Endothelial cell (in vitro differentiated cells): Measurements from ENCODE around the gene ANGPTL5. TPM values are rescaled to one million over a fixed set of nuclear protein-coding genes. Genes with fewer than 3 reads are reported as not detected.
"Not testable (repeated sequence)": the region's sequence is repeated elsewhere in the genome, so short reads cannot be mapped to it uniquely, and the experiment has no call there.

Experiments
- DNase-seq: peaks from one replicate; pipeline ENCODE4 v3.0.0; 2021; ENCODE audit warnings: low spot score
- H3K27ac Mint-ChIP-seq: one replicate; pipeline ENCODE4 v1.8.0; 2021; ENCODE audit warnings: mixed read lengths, inconsistent platforms; ENCODE audit not compliant: unreplicated experiment
- H3K27me3 Mint-ChIP-seq: one replicate; pipeline ENCODE4 v1.8.0; 2021; ENCODE audit warnings: mild to moderate bottlenecking, moderate library complexity, mixed read lengths, inconsistent platforms; ENCODE audit not compliant: unreplicated experiment
- H3K36me3 Mint-ChIP-seq: one replicate; pipeline ENCODE4 v1.8.0; 2021; ENCODE audit warnings: mild to moderate bottlenecking, low read depth, mixed read lengths, inconsistent platforms; ENCODE audit not compliant: unreplicated experiment
- H3K4me1 Mint-ChIP-seq: one replicate; pipeline ENCODE4 v1.8.0; 2021; ENCODE audit warnings: mild to moderate bottlenecking, mixed read lengths, inconsistent platforms; ENCODE audit not compliant: unreplicated experiment
- H3K4me3 Mint-ChIP-seq: one replicate; pipeline ENCODE4 v1.8.0; 2021; ENCODE audit warnings: mild to moderate bottlenecking, mixed read lengths, inconsistent platforms; ENCODE audit not compliant: unreplicated experiment
- H3K9me3 Mint-ChIP-seq: one replicate; pipeline ENCODE4 v1.8.0; 2021; ENCODE audit warnings: mixed read lengths, inconsistent platforms; ENCODE audit not compliant: unreplicated experiment
- total RNA-seq: library from RNA; stranded (reverse); fragmentation: NEBNext Ultra II Directional; extraction: Animal tissue kit (Norgen Biotek cat#: 25700); gene quantifications from one replicate; pipeline ENCODE4 v1.2.1, GENCODE V29; 2021; ENCODE audit not compliant: unreplicated experiment
- TF ChIP-seq, protein P1 (sequence below): fragments of 200-600 bp; sonication (generic); IDR thresholded peaks from one replicate; pipeline ENCODE4 v1.5.0; 2021; ENCODE audit warnings: antibody characterized with exemption; ENCODE audit not compliant: unreplicated experiment

ANGPTL5 gene
- total RNA-seq, 1 donor from 2014 or later = not detected

DNA sequence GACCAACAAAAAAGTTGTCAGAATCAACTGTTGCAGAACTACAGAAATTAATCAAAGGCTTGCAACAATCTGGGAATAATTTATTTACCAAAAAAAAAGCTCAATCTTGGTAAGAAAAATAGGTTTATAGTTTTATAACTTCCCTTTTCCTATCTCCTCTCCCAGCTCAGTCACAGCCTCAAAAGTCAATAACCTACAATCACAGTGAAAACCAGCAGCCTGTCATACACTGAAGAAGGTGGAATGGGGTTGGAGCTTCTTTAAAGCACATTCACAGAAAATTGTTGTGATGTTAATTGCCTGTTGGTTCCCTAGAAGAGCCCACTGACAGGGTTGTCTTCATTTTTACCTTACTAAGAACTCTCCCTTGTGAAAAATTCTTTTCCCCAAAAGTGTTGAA lies 52.2 kb downstream of the ANGPTL5 start:
- no peak for DNase-seq
- Mint-ChIP-seq H3K36me3 (peaks cover 8% of the 10 kb centered on the region), H3K27me3 (peaks cover 1% of the 10 kb centered on the region), H3K4me1 (peaks cover 4% of the 10 kb centered on the region), H3K4me3 (no peak overlapping the region), H3K9me3 (no peaks in the 10 kb centered on the region), H3K27ac (no peak overlapping the region)
- TF ChIP-seq, protein P1, sequence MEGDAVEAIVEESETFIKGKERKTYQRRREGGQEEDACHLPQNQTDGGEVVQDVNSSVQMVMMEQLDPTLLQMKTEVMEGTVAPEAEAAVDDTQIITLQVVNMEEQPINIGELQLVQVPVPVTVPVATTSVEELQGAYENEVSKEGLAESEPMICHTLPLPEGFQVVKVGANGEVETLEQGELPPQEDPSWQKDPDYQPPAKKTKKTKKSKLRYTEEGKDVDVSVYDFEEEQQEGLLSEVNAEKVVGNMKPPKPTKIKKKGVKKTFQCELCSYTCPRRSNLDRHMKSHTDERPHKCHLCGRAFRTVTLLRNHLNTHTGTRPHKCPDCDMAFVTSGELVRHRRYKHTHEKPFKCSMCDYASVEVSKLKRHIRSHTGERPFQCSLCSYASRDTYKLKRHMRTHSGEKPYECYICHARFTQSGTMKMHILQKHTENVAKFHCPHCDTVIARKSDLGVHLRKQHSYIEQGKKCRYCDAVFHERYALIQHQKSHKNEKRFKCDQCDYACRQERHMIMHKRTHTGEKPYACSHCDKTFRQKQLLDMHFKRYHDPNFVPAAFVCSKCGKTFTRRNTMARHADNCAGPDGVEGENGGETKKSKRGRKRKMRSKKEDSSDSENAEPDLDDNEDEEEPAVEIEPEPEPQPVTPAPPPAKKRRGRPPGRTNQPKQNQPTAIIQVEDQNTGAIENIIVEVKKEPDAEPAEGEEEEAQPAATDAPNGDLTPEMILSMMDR = no peak

DNA sequence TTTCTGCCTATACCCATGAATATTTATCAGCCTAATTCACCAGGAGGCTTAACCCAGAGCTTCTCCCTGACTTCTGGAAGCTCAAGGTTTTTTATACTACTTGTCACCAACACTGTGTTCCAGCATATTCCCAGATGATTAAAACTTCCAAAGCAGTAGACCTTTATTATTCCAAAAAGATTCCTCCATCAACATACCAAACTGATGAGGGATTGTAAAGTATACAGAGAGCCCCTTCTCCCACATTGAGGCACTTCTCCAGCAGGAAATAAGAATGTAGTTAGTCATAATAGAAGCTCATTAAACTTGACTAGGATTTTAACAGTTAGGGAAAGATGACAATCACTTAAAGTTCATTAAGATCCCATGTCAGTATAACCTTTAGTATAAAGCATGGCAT lies 53.0 kb downstream of the ANGPTL5 start:
- no peak for DNase-seq
- TF ChIP-seq, protein P1 = no peak
- Mint-ChIP-seq H3K4me3 (no peak overlapping the region), H3K27me3 (peaks cover 1% of the 10 kb centered on the region), H3K27ac (no peak overlapping the region), H3K4me1 (peaks cover 4% of the 10 kb centered on the region), H3K9me3 (no peaks in the 10 kb centered on the region), H3K36me3 (peaks cover 8% of the 10 kb centered on the region)

- Mint-ChIP-seq H3K4me3 (no peak overlapping the region), H3K4me1 (peaks cover 4% of the 10 kb centered on the region), H3K27ac (no peak overlapping the region), H3K36me3 (peaks cover 8% of the 10 kb centered on the region), H3K9me3 (no peaks in the 10 kb centered on the region), H3K27me3 (peaks cover 1% of the 10 kb centered on the region)
- TF ChIP-seq, protein P1 = no peak
- DNase-seq = peak; percentile 33
Measured at GRCh38 chr11:101862391-101863233, 53.7 kb downstream of the ANGPTL5 start.

GRCh38 chr11:101860696-101861427 lies 55.5 kb downstream of the ANGPTL5 start:
- DNase-seq = peak; percentile 20
- Mint-ChIP-seq H3K36me3 (peaks cover 8% of the 10 kb centered on the region), H3K27ac (no peak overlapping the region), H3K4me3 (no peak overlapping the region), H3K27me3 (peaks cover 1% of the 10 kb centered on the region), H3K4me1 (peaks cover 4% of the 10 kb centered on the region), H3K9me3 (no peaks in the 10 kb centered on the region)
- TF ChIP-seq, protein P1 = peak; percentile 80

GRCh38 chr11:101852260-101852659 lies 64.1 kb downstream of the ANGPTL5 start:
- H3K4me3 Mint-ChIP-seq, H3K27ac Mint-ChIP-seq, H3K9me3 Mint-ChIP-seq, H3K36me3 Mint-ChIP-seq, H3K27me3 Mint-ChIP-seq, H3K4me1 Mint-ChIP-seq, DNase-seq: not testable (repeated sequence)
